Glomerular endothelial cell (primary cell): ENCODE results near the gene GPR143. TPM values are rescaled to one million over a fixed set of nuclear protein-coding genes. Genes with fewer than 3 reads are reported as not detected.
"Not testable (repeated sequence)": the region's sequence is repeated elsewhere in the genome, so short reads cannot be mapped to it uniquely, and the experiment has no call there.

Experiments
- DNase-seq: peaks from one replicate; pipeline ENCODE4 v3.0.0-alpha.2; 2011; ENCODE audit warnings: low read depth, low spot score; ENCODE audit errors: extremely low read depth
- total RNA-seq: library from RNA; depleted of rRNA; stranded (reverse); fragments of >200 nt; gene quantifications from 2 replicates; pipeline ENCODE4 v1.2.3, GENCODE V29; 2015

GPR143 gene
- total RNA-seq, result 10.9 and 16.2 TPM in 2 replicates

- no peak for DNase-seq
Measured at GRCh38 chrX:9765737-9766097, at the start of gene GPR143. Gene GPR143, minus strand, starts transcription at chrX:9765847. Its CDS starts 30 bp downstream, at chrX:9765817.

DNA sequence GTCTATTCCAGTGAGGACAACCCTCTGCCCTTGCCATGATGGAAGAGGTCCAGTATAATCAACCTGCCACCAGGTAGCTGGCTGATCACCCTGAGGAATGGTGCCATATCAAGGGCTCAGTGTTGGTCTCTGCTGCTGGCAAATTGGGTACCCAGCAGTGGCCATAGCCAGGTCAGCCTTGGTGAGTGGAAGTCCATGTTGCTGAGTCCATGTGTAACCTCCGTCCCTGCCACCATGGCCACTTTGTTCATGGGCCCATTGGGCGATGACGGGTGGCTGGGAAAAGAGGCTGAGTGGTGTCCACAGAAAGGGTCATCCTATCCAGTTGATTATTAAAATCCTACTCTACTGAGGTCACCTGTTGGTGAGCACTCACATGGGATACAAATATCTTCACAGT, 45.4 kb upstream of the GPR143 start:
- not testable (repeated sequence) for DNase-seq

- not testable (repeated sequence) for DNase-seq
Measured at GRCh38 chrX:9809876-9810275, 44.2 kb upstream of the GPR143 start.

DNA sequence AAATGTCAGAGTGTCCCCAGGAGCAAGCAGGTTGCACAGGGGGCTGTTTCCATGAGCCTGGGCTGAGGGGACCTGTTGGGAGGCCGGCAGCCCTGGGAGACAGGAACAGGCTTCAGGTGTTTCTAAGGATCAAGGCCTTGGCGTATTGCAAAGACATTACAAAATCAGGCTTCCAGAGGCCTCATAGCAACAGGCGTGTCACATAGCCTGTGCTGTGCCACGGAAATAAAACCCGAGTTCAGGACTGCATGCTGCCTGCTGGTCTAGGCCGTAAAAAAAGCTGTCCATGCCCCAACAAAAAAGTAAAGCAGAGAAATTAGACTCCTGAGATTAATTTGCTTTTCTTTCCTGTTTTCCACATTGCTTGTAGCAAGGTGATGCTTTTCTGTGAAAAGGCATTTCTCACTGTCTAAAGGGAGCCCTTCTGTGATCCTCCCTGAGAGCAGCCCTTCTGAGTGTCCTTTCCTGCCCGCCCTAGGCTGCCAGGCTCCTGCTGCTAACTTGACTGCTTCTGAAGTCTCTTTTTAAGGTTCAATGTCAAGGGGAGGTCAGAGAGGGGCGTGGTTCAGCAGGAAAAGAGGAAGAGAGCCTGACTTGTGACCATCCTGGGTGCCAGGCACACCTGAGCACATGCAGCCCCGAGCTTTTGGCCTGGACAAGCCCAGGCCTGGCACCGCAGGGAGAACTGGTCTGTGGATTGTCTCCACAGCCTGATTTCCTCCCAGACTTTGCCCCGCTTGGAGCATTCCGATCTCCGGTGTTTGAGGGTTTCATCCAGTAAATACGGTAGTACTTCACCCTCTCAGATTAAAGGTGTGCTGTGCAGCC, 41.9 kb upstream of the GPR143 start:
- no peak for DNase-seq

DNA sequence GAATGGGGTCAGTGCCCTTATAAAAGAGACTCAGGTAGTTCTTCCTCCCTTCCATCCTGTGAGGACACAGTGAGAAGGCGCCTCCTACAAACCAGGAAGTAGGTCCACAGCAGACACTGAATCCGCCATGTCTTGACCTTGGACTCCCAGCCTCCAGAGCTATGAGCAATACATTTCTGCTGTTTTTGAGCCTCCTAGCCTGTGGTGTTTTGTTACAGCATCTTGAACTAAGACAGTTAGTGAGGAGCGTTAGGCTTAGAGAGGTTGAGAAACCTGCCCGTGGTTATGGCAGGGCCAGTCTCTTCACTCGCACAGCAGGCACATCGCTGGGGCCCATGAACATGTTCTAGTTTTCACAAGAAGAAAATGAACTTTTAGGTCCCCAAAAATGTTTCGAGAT, 40.3 kb upstream of the GPR143 start:
- DNase-seq, result no peak

DNA sequence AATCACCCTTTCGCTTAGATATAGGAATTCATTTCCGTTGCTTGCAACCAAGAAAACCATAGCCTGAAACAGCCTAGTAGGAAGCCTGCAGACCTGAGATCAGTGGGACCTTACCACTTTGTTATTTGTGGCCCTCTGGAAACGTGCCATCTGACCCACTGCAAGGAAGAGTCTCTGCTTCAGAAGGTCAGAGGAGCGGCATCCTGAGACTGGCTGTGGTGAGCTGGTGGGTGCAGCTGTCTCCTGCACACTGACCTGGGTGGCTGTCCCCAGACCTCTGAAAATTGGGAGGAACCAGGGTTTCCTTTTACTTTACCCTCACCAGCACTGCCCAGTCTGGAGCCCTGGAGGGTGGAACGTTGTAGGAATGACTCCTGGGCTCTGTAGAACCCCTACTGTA, 38.8 kb upstream of the GPR143 start:
- DNase-seq, result no peak

DNA sequence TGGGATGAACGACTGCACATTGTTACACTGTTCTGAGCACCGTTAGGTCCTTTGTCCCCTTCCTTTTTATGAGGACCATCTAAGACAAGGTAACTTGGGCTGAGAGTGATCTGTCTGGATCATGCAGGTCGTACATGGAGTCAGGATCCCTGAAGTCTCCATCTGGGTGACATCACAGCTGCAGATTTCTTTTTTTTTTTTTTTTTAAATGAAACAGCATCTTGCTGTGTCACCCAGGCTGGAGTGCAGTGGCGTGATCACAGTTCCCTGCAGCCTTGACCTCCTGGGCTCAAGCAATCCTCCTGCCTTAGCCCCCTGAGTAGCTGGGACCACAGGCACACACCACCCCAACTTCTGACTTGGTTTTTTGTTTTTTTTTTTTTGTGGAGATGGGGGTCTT, 37.1 kb upstream of the GPR143 start:
- no peak for DNase-seq

GRCh38 chrX:9797384-9798360, 32.0 kb upstream of the GPR143 start:
- no peak for DNase-seq

DNA sequence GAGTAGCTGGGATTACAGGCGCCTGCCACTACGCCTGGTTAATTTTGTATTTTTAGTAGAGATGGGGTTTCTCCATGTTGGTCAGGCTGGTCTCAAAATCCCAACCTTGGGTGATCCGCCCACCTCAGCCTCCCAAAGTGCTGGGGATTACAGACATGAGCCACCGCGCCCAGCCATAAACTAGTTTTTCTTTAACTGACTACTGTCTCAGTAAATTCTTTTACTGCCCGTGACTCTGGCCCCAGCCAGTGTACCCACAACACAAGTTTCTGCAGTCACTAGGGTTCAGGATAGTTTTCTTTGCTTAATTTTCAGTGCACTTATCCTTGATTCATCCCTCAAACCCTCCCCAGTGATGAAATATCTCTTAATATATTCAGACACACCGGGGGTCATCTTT, 28.8 kb upstream of the GPR143 start:
- DNase-seq, result no peak

DNA sequence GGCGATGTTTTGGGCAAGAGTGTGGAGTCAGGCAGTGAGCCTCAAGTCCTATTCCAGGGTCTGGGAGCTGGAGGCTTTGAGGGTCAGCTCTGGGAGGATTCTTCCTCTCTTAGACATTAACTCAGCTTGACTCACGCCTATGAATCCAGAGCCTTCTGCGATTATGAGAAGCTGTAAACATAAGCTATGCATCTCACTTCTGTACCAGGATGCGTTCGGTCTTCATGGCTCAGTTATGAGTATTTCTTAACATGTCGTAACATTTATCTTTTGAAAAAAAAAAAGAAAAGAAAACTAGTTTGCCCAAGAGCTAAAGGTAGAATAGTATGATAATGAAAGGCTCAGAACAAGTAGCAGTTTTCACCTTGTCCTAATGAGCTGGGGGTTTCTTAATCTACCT, 25.2 kb upstream of the GPR143 start:
- DNase-seq, result no peak

DNA sequence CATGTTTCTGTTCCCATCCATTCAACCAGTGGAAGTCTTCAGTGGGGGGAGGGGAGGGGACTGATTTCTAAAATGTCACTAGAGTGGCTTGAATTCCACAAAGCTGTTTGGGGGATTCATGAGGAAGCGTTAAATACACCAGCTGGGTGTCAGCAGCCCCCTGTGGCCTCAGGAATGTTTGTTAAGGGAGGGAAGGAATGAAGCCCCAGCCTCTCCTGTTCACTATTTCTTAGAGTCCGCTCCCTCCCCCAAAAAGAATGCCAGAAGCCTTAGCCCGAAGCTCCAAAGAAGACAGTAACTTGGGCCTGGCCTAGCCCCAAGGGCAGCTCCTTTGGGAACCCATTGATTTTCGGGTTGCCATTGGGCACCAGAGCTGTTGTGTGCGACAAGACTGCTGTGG, 23.9 kb upstream of the GPR143 start:
- DNase-seq, result no peak

GRCh38 chrX:9788911-9789310, 23.3 kb upstream of the GPR143 start:
- no peak for DNase-seq

DNA sequence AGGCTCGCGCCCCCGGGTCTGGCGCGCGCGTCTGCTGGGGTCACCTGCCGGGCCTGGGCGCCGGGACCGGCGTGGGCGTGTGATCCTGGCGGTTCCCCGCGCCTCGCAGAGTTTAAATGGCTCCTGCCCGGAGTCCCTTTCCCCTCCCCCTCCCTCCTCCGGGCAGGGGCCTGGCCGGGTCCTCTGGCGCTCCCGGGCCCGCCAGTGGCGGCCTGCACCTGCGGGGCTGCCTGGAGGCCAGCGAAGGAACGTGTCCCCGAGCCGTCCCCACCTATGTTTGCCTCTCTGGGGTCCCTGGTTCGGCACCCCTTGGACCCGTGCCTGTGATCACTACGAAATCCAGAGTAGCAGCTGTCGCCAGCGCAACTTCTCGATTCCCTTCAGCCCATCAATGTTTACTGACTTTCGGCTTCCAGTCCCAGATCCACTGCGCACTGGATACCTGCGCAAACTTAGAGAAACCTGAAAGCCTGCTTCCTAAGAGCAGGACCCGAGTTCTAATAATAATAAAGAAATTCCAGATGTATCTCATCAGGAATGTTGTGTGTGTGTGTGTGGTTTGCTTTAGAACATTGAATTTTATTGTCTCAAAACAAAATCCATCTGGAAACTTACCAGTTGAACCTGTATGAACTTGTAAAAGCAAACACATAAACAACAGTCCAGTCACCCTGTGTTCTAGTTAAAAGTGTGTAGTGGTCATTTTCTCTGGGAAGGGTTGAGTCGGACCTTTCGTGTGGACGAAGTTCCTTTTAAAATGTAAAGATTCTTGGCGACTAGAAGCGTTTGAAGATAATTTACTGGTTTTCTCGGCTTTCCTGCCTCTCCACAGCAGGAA, 21.4 kb upstream of the GPR143 start:
- no peak for DNase-seq

GRCh38 chrX:9785944-9786797, 20.5 kb upstream of the GPR143 start, which contains the start of gene SHROOM2:
Gene SHROOM2, plus strand, starts transcription at chrX:9786429. Its CDS starts 117 bp downstream, at chrX:9786546.
- DNase-seq, result no peak

DNA sequence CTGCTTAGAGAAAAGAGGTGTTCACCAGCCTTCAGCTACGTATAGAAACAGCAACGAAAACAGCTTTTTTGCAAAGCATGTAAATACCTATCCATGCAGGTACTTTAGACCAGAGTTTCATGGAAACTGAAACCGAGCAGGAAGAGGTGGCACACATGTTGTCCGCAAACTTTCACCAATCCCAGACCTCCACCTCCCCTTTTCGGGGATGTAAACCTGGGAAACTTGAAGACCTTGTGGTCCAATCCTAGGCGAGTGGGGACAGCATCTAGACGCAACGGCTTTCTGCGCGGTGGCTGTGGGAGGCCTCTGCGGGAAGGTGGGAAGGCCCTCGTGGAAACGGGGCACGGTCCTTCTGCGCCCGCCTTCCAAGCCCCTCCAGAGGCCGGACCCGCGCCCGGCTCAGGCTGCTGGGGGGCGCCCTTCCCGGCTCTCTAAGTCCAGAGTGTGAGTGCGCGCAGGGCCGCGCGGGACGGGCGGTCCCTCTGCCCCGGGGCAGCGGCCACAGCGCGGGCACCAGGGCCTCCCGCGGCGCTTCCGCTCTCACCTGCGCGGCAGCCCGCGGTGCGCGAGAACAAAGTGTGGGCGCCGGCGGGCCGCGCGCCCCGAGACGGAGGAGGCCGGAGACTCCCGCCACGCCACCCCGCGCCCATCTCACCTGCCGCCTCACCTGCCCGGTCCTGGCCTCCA, 19.8 kb upstream of the GPR143 start:
- no peak for DNase-seq

DNA sequence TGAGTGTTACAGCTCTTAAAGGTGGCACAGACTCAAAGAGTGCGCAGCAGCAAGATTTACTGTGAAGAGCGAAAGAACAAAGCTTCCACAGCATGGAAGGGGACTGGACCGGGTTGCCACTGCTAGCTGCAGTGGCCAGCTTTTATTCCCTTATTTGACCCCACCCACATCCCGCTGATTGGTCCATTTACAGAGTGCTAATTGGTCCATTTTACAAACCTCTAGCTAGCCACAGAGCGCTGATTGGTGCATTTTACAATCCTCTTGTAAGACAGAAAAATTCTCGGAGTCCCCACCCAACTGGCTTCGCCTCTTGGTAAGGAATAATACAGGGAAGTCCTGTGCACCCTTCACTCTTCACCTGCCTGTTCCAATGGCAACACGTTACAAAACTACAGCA, 18.7 kb upstream of the GPR143 start:
- DNase-seq, result no peak

GRCh38 chrX:9781941-9782340, 16.3 kb upstream of the GPR143 start:
- no peak for DNase-seq

DNA sequence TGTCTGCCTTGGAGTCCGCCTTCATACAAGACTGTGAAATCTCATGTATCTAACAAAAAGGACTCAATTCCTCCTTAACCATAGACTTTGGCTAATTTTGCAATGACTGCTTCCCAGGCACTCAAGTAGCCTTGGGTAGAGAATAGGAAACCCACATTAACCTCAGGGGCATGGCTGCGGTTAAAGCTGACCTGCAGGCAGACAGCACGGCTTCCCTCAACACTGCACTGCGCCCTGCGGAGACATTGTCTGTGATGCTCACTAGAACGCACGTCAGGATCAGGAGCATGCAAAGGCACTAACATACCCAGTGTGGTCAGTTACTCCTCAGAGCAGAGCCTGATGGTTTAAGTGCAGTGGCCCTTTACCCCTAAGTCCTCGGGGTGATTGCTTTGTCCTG, 10.3 kb upstream of the GPR143 start:
- no peak for DNase-seq

GRCh38 chrX:9772943-9773342, 7.3 kb upstream of the GPR143 start:
- DNase-seq, result no peak
